Hepatocyte (in vitro differentiated cells): Measurements from ENCODE around the gene SETBP1.

Experiments
- CTCF ChIP-seq: fragments of 200-600 bp; sonication (generic); IDR thresholded peaks from 2 replicates; pipeline ENCODE4 v1.5.1; 2016; ENCODE audit warnings: antibody characterized with exemption, mild to moderate bottlenecking; ENCODE audit not compliant: poor library complexity
- EZH2 ChIP-seq: fragments of 200-600 bp; sonication (generic); IDR thresholded peaks from 2 replicates; pipeline ENCODE4 v1.6.1; 2016; ENCODE audit warnings: antibody characterized with exemption, mild to moderate bottlenecking, borderline replicate concordance
- EZH2phosphoT487 ChIP-seq: fragments of 200-600 bp; sonication (generic); IDR thresholded peaks from one replicate; pipeline ENCODE4 v1.6.1; 2018; ENCODE audit warnings: antibody characterized with exemption, mild to moderate bottlenecking, low read depth, moderate library complexity; ENCODE audit not compliant: unreplicated experiment, severe bottlenecking

GRCh38 chr18:44799907-44800421 lies 119.3 kb downstream of the SETBP1 start:
- TF ChIP-seq EZH2 = no peak
- TF ChIP-seq CTCF = no peak
- TF ChIP-seq EZH2phosphoT487 = no peak
